H7 (cell line): Measurements from ENCODE around the gene FCER1G. TPM values are rescaled to one million over a fixed set of nuclear protein-coding genes. Genes with fewer than 3 reads are reported as not detected.

Experiments used
- total RNA-seq: library from RNA; depleted of rRNA; stranded (reverse); fragments of >200 nt; shearing (Covaris generic); gene quantifications from 2 replicates; pipeline ENCODE4 v1.2.3, GENCODE V29; 2014; rRNA removed

Gene FCER1G
- total RNA-seq, 1 experiment from 2014 or later, result 0.35 TPM

Other genes with a start within 250 kb of the FCER1G start
- 211 and 255 TPM in 2 replicates for gene F11R, start 194.1 kb upstream of the FCER1G start, total RNA-seq
- gene TSTD1, start 176.3 kb upstream of the FCER1G start, total RNA-seq, result 91.3 and 114 TPM in 2 replicates
- gene USF1, start 169.3 kb upstream of the FCER1G start, total RNA-seq, result 169 and 176 TPM in 2 replicates
- 0.11 TPM in 1 of 2 replicates, not detected in the other for gene ARHGAP30, start 145.4 kb upstream of the FCER1G start, total RNA-seq
- not detected in 2 replicates for gene NECTIN4, start 125.7 kb upstream of the FCER1G start, total RNA-seq
- gene KLHDC9, start 116.9 kb upstream of the FCER1G start, total RNA-seq, result 21.9 and 23.2 TPM in 2 replicates
- gene PFDN2, start 97.3 kb upstream of the FCER1G start, total RNA-seq, result 46.8 and 60.6 TPM in 2 replicates
- 75.9 and 81.5 TPM in 2 replicates for gene NIT1, start 97.2 kb upstream of the FCER1G start, total RNA-seq
- 52.8 and 63.6 TPM in 2 replicates for gene DEDD, start 82.6 kb upstream of the FCER1G start, total RNA-seq
- 81.9 and 86.1 TPM in 2 replicates for gene UFC1, start 61.3 kb upstream of the FCER1G start, total RNA-seq
- 10.7 and 12.0 TPM in 2 replicates for gene USP21, start 55.8 kb upstream of the FCER1G start, total RNA-seq
- gene PPOX, start 48.9 kb upstream of the FCER1G start, total RNA-seq, result 57.3 and 64.7 TPM in 2 replicates
- gene B4GALT3, start 37.8 kb upstream of the FCER1G start, total RNA-seq, result 105 and 106 TPM in 2 replicates
- gene ADAMTS4, start 16.2 kb upstream of the FCER1G start, total RNA-seq, result 9.0 and 11.7 TPM in 2 replicates
- gene NDUFS2, start 12.9 kb upstream of the FCER1G start, total RNA-seq, result 278 and 312 TPM in 2 replicates
- gene APOA2, start 8.3 kb downstream of the FCER1G start, total RNA-seq, result 7.2 TPM in 1 of 2 replicates, not detected in the other
- gene TOMM40L, start 10.8 kb downstream of the FCER1G start, total RNA-seq, result 32.7 and 38.1 TPM in 2 replicates
- gene NR1I3, start 22.9 kb downstream of the FCER1G start, total RNA-seq, result not detected in 2 replicates
- 0.35 TPM in 1 of 2 replicates, not detected in the other for gene PCP4L1, start 43.5 kb downstream of the FCER1G start, total RNA-seq
- gene MPZ, start 94.7 kb downstream of the FCER1G start, total RNA-seq, result 3.5 and 5.6 TPM in 2 replicates
- 37.3 and 44.3 TPM in 2 replicates for gene SDHC, start 99.1 kb downstream of the FCER1G start, total RNA-seq
- gene CFAP126, start 152.6 kb downstream of the FCER1G start, total RNA-seq, result not detected in 2 replicates